ENCODE measurements around the gene VCX. TPM values are rescaled to one million over a fixed set of nuclear protein-coding genes. Genes with fewer than 3 reads are reported as not detected.

VCX gene
- total and polyA plus RNA-seq, 2 of the 4 experiments (the other 2 are of a cell fraction), result not detected

- no CpG with 5 or more reads among the region's 2 CpGs for whole genome bisulfite sequencing, 2 experiments (ENCODE audit: extremely low coverage in 2 of 2, insufficient read length in 1 of 2)
- no TSS peak for BruUV-seq (replicated peaks)
Measured at GRCh38 chrX:7876957-7877356, 34.0 kb downstream of the VCX start.

More at GRCh38 chrX:7876957-7877356, 34.0 kb downstream of the VCX start:
- CTCF ChIA-PET, result no interaction called here
- Histone ChIP-seq H2BK5ac (ENCODE audit: low read depth, low read length, poor library complexity, severe bottlenecking) (no peak overlapping the region), H3K9me3 (ENCODE audit: control insufficient read depth, insufficient read depth, low read length) (no peaks in the 10 kb centered on the region; the same call in 1 of the 2 replicates), H2AK5ac (ENCODE audit: low read depth, low read length) (no peak overlapping the region), H4K91ac (ENCODE audit: insufficient read depth, low read depth, low read length) (no peak overlapping the region), H2BK120ac (ENCODE audit: low read depth, low read length) (no peak overlapping the region), H3K27me3 (ENCODE audit: control insufficient read depth, insufficient read depth, low read length) (no peaks in the 10 kb centered on the region), H3K18ac (ENCODE audit: low read depth, low read length) (no peak overlapping the region), H3K9ac (ENCODE audit: low read depth, low read length) (no peak overlapping the region), H2BK15ac (ENCODE audit: low read depth, low read length) (no peak overlapping the region), H2AFZ (replicated peaks; ENCODE audit: low read length, poor library complexity) (no peak overlapping the region), H3K56ac (ENCODE audit: extremely low read depth, insufficient read depth, low read length) (no peak overlapping the region), H3K79me1 (ENCODE audit: low read depth in 1 of 2, low read length in 2 of 2) (no peaks in the 10 kb centered on the region), H2AK9ac (replicated peaks; ENCODE audit: low read depth, low read length, poor library complexity) (no peak overlapping the region), H4K20me1 (ENCODE audit: insufficient read depth, low read length) (no peaks in the 10 kb centered on the region), H3K4me2 (ENCODE audit: low read depth, low read length) (no peak overlapping the region), H3K4me3 (ENCODE audit: insufficient read depth, low read depth, low read length) (no peak overlapping the region), H3K36me3 (ENCODE audit: control insufficient read depth, insufficient read depth, low read length) (no peaks in the 10 kb centered on the region), H3K23ac (ENCODE audit: low read depth, low read length) (no peak overlapping the region), H4K8ac (ENCODE audit: low read depth in 2 of 2, low read length in 2 of 2) (no peak overlapping the region), H2BK20ac (ENCODE audit: low read depth, low read length) (no peak overlapping the region), H3K27ac (ENCODE audit: insufficient read depth, low read length) (no peak overlapping the region), H4K5ac (ENCODE audit: low read depth, low read length) (no peak overlapping the region), H3K14ac (replicated peaks; ENCODE audit: low read depth, low read length) (no peak overlapping the region), H3K4me1 (ENCODE audit: control insufficient read depth, insufficient read depth, low read length) (no peaks in the 10 kb centered on the region), H3K4ac (ENCODE audit: low read depth, low read length) (no peak overlapping the region), H3K9me1 (ENCODE audit: insufficient read depth, low read length) (no peaks in the 10 kb centered on the region)
- in situ Hi-C loops (cut with MboI; ENCODE audit: low sequenced_read_pairs), result no loop called here
- TF ChIP-seq RAD21 (IDR thresholded peaks at IDR 0.05; ENCODE audit: low read length) (no peak), ELK1 (IDR thresholded peaks at IDR 0.05; ENCODE audit: borderline replicate concordance, low read depth, low read length) (no peak), RFX5 (IDR thresholded peaks at IDR 0.05; ENCODE audit: low read depth, low read length) (no peak), CEBPB (IDR thresholded peaks at IDR 0.05; ENCODE audit: low read depth, low read length) (no peak), NFE2L2 (IDR thresholded peaks at IDR 0.05; ENCODE audit: low read depth, low read length) (no peak), BHLHE40 (IDR thresholded peaks at IDR 0.05; ENCODE audit: low read depth, low read length) (no peak)
- DNase-seq (no peak), ATAC-seq (ENCODE audit: low read depth) (no peak)
- dilution Hi-C loops (cut with HindIII; ENCODE audit: low sequenced_read_pairs, unreplicated experiment), result no loop called here
- intact Hi-C loops (cut with micrococcal nuclease), result no loop called here
- POLR2A ChIA-PET (ENCODE audit: unreplicated experiment), result no interaction called here

All from IMR-90 (cell line).